SK-N-SH (cell line): ENCODE results near the gene MGA.

Experiments
- EZH2phosphoT487 ChIP-seq: fragments of 200-600 bp; sonication (generic); IDR thresholded peaks from 2 replicates; pipeline ENCODE4 v1.6.1; 2017; ENCODE audit warnings: low read depth, mixed run types, mild to moderate bottlenecking, antibody characterized with exemption, moderate library complexity, borderline replicate concordance
- USF2 ChIP-seq: fragments of 150-350 bp; IDR thresholded peaks from 2 replicates; pipeline ENCODE4 v1.6.1; 2017; ENCODE audit warnings: antibody characterized with exemption, low read length, low read depth, borderline replicate concordance

GRCh38 chr15:41795996-41796856, 136.0 kb downstream of the MGA start:
- TF ChIP-seq EZH2phosphoT487 (no peak), USF2 (no peak)
